ENCODE measurements around the gene CFAP410.

GRCh38 chr21:44376606-44377005 lies 37.4 kb upstream of the CFAP410 start:
- TF ChIP-seq, protein P1, sequence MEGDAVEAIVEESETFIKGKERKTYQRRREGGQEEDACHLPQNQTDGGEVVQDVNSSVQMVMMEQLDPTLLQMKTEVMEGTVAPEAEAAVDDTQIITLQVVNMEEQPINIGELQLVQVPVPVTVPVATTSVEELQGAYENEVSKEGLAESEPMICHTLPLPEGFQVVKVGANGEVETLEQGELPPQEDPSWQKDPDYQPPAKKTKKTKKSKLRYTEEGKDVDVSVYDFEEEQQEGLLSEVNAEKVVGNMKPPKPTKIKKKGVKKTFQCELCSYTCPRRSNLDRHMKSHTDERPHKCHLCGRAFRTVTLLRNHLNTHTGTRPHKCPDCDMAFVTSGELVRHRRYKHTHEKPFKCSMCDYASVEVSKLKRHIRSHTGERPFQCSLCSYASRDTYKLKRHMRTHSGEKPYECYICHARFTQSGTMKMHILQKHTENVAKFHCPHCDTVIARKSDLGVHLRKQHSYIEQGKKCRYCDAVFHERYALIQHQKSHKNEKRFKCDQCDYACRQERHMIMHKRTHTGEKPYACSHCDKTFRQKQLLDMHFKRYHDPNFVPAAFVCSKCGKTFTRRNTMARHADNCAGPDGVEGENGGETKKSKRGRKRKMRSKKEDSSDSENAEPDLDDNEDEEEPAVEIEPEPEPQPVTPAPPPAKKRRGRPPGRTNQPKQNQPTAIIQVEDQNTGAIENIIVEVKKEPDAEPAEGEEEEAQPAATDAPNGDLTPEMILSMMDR (IDR thresholded peaks at IDR 0.05; ENCODE audit: poor library complexity, severe bottlenecking): no peak
- TF ChIP-seq POLR2AphosphoS5 (IDR thresholded peaks at IDR 0.05) (no peak), EZH2 (IDR thresholded peaks at IDR 0.05; ENCODE audit: borderline replicate concordance, insufficient read depth, low read length, poor library complexity, severe bottlenecking) (no peak), RAD21 (conservative IDR thresholded peaks at IDR 0.05) (no peak), EP300 (conservative IDR thresholded peaks at IDR 0.05; ENCODE audit: poor library complexity, severe bottlenecking) (no peak)
- TF ChIP-seq, protein P2, sequence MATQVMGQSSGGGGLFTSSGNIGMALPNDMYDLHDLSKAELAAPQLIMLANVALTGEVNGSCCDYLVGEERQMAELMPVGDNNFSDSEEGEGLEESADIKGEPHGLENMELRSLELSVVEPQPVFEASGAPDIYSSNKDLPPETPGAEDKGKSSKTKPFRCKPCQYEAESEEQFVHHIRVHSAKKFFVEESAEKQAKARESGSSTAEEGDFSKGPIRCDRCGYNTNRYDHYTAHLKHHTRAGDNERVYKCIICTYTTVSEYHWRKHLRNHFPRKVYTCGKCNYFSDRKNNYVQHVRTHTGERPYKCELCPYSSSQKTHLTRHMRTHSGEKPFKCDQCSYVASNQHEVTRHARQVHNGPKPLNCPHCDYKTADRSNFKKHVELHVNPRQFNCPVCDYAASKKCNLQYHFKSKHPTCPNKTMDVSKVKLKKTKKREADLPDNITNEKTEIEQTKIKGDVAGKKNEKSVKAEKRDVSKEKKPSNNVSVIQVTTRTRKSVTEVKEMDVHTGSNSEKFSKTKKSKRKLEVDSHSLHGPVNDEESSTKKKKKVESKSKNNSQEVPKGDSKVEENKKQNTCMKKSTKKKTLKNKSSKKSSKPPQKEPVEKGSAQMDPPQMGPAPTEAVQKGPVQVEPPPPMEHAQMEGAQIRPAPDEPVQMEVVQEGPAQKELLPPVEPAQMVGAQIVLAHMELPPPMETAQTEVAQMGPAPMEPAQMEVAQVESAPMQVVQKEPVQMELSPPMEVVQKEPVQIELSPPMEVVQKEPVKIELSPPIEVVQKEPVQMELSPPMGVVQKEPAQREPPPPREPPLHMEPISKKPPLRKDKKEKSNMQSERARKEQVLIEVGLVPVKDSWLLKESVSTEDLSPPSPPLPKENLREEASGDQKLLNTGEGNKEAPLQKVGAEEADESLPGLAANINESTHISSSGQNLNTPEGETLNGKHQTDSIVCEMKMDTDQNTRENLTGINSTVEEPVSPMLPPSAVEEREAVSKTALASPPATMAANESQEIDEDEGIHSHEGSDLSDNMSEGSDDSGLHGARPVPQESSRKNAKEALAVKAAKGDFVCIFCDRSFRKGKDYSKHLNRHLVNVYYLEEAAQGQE (IDR thresholded peaks at IDR 0.05; ENCODE audit: borderline replicate concordance): no peak

Data from neural cell (in vitro differentiated cells).